IMR-90 (cell line): Measurements from ENCODE around the gene ULK1. TPM values are rescaled to one million over a fixed set of nuclear protein-coding genes. Genes with fewer than 3 reads are reported as not detected.

Source experiments
- ATAC-seq: fragments of 200-7000 bp; cut with Tn5 transposase; 2 replicates; pipeline ENCODE4 v1.9.1; 2020; ENCODE audit warnings: low read depth, mild to moderate bottlenecking, moderate library complexity
- BruUV-seq: library from RNA; stranded (reverse); fragments of 400-500 nt; replicated peaks from 2 replicates; lab custom pipeline; 2021; lab: Mats Ljungman, UMichigan
- CTCF ChIA-PET: fragments of 300-600 bp; formaldehyde crosslinking; extraction: SDS; loops from one replicate; lab custom pipeline; 2021; ENCODE audit warnings: antibody characterized with exemption; lab: Yijun Ruan, JAX
- POLR2A ChIA-PET: fragments of 300-600 bp; sonication (Branson Sonifier 250); formaldehyde crosslinking; loops from one replicate; lab custom pipeline; 2022; ENCODE audit warnings: antibody characterized with exemption; ENCODE audit not compliant: unreplicated experiment; lab: Charles Lee
- DNase-seq: peaks from one replicate; pipeline ENCODE4 v3.0.0; 2013
- H2AFZ ChIP-seq: replicated peaks from 2 replicates; pipeline ENCODE3; 2013; ENCODE audit warnings: low read length, mild to moderate bottlenecking; ENCODE audit not compliant: poor library complexity
- H2AK5ac ChIP-seq: 2 replicates; pipeline ENCODE4 v1.6.1; 2013; ENCODE audit warnings: low read depth, low read length, inconsistent platforms
- H2AK9ac ChIP-seq: replicated peaks from 2 replicates; pipeline ENCODE3; 2013; ENCODE audit warnings: mild to moderate bottlenecking, low read depth, low read length, moderate library complexity; ENCODE audit not compliant: poor library complexity
- H2BK120ac ChIP-seq: 2 replicates; pipeline ENCODE4 v1.6.1; 2013; ENCODE audit warnings: low read depth, low read length, inconsistent platforms
- H2BK15ac ChIP-seq: 3 replicates; pipeline ENCODE4 v1.6.1; 2013; ENCODE audit warnings: low read depth, low read length, inconsistent platforms
- H2BK20ac ChIP-seq: 2 replicates; pipeline ENCODE4 v1.6.1; 2013; ENCODE audit warnings: low read depth, mild to moderate bottlenecking, inconsistent platforms, low read length, moderate library complexity
- H2BK5ac ChIP-seq: 2 replicates; pipeline ENCODE4 v1.6.1; 2013; ENCODE audit warnings: mild to moderate bottlenecking, low read depth, low read length, inconsistent platforms; ENCODE audit not compliant: poor library complexity, severe bottlenecking
- H3K14ac ChIP-seq: replicated peaks from 2 replicates; pipeline ENCODE4 v1.6.1; 2013; ENCODE audit warnings: low read depth, low read length, inconsistent platforms
- H3K18ac ChIP-seq: 2 replicates; pipeline ENCODE4 v1.6.1; 2013; ENCODE audit warnings: low read depth, low read length, control low read depth
- H3K23ac ChIP-seq: 2 replicates; pipeline ENCODE4 v1.6.1; 2013; ENCODE audit warnings: low read depth, low read length, inconsistent platforms
- H3K27ac ChIP-seq: 2 replicates; pipeline ENCODE4 v1.5.1; 2013; ENCODE audit warnings: mild to moderate bottlenecking, control low read depth, low read length; ENCODE audit not compliant: insufficient read depth
- H3K27me3 ChIP-seq: 2 replicates; pipeline ENCODE4 v1.6.1; 2013; ENCODE audit warnings: low read length; ENCODE audit not compliant: control insufficient read depth, insufficient read depth
- H3K36me3 ChIP-seq: 2 replicates; pipeline ENCODE4 v1.6.1; 2013; ENCODE audit warnings: low read length, mixed read lengths; ENCODE audit not compliant: control insufficient read depth, insufficient read depth
- H3K4ac ChIP-seq: 2 replicates; pipeline ENCODE4 v1.6.1; 2013; ENCODE audit warnings: low read depth, low read length, inconsistent platforms
- H3K4me1 ChIP-seq: 2 replicates; pipeline ENCODE4 v1.6.1; 2013; ENCODE audit warnings: low read length, mixed read lengths; ENCODE audit not compliant: control insufficient read depth, insufficient read depth
- H3K4me2 ChIP-seq: 2 replicates; pipeline ENCODE4 v1.6.1; 2013; ENCODE audit warnings: low read depth, mild to moderate bottlenecking, control low read depth, low read length, moderate library complexity
- H3K4me3 ChIP-seq: 2 replicates; pipeline ENCODE4 v1.5.1; 2013; ENCODE audit warnings: low read depth, mild to moderate bottlenecking, control low read depth, low read length, moderate library complexity; ENCODE audit not compliant: insufficient read depth
- H3K56ac ChIP-seq: 2 replicates; pipeline ENCODE4 v1.6.1; 2013; ENCODE audit warnings: low read length, inconsistent platforms; ENCODE audit not compliant: insufficient read depth; ENCODE audit errors: extremely low read depth
- H3K79me1 ChIP-seq, 2 experiments: 2 replicates each; pipeline ENCODE4 v1.6.1; 2013; ENCODE audit warnings: low read length in 2 of 2, inconsistent platforms in 1 of 2, low read depth in 1 of 2
- H3K9ac ChIP-seq: 2 replicates; pipeline ENCODE4 v1.6.1; 2013; ENCODE audit warnings: low read depth, low read length, control low read depth
- H3K9me1 ChIP-seq: 2 replicates; pipeline ENCODE4 v1.6.1; 2013; ENCODE audit warnings: low read length, inconsistent platforms; ENCODE audit not compliant: insufficient read depth
- H3K9me3 ChIP-seq: 2 replicates; pipeline ENCODE4 v1.6.1; 2013; ENCODE audit warnings: low read length; ENCODE audit not compliant: control insufficient read depth, insufficient read depth
- H4K20me1 ChIP-seq: 2 replicates; pipeline ENCODE4 v1.6.1; 2013; ENCODE audit warnings: low read length, inconsistent platforms; ENCODE audit not compliant: insufficient read depth
- H4K5ac ChIP-seq: 2 replicates; pipeline ENCODE4 v1.6.1; 2013; ENCODE audit warnings: mild to moderate bottlenecking, low read depth, low read length, control low read depth
- H4K8ac ChIP-seq, 2 experiments: 2 replicates each; pipeline ENCODE4 v1.6.1; 2013; ENCODE audit warnings: low read depth in 2 of 2, low read length in 2 of 2, control low read depth in 1 of 2, inconsistent platforms in 1 of 2
- H4K91ac ChIP-seq: 2 replicates; pipeline ENCODE4 v1.6.1; 2013; ENCODE audit warnings: low read depth, low read length, inconsistent platforms; ENCODE audit not compliant: insufficient read depth
- BHLHE40 ChIP-seq: fragments of 150-350 bp; IDR thresholded peaks from 2 replicates; pipeline ENCODE4 v1.6.1; 2016; ENCODE audit warnings: mild to moderate bottlenecking, low read depth, low read length
- MAFK ChIP-seq: IDR thresholded peaks from 2 replicates; pipeline ENCODE4 v1.6.1; 2012; ENCODE audit warnings: low read depth, low read length, improper control_type of control experiment
- MXI1 ChIP-seq: IDR thresholded peaks from 2 replicates; pipeline ENCODE4 v1.6.1; 2012; ENCODE audit warnings: low read depth, mild to moderate bottlenecking, low read length, moderate library complexity, borderline replicate concordance
- RFX5 ChIP-seq: IDR thresholded peaks from 2 replicates; pipeline ENCODE4 v1.8.0; 2012; ENCODE audit warnings: low read depth, mild to moderate bottlenecking, low read length, moderate library complexity
- SMC3 ChIP-seq: fragments of 150-350 bp; IDR thresholded peaks from 2 replicates; pipeline ENCODE4 v1.6.1; 2016; ENCODE audit warnings: low read depth, mild to moderate bottlenecking, antibody characterized with exemption, low read length, moderate library complexity
- USF2 ChIP-seq: fragments of 150-350 bp; IDR thresholded peaks from 2 replicates; pipeline ENCODE4 v1.6.1; 2017; ENCODE audit warnings: mild to moderate bottlenecking, antibody characterized with exemption, low read length, low read depth
- WGBS, 2 experiments: methylation state at CpG; one replicate each; pipeline versions ENCODE4 v1.1.5 to v1.1.7; 2013; ENCODE audit warnings: missing lambda C conversion rate in 2 of 2; ENCODE audit not compliant: insufficient read length in 1 of 2; ENCODE audit errors: extremely low coverage in 2 of 2; 5-methylcytosine and 5-hydroxymethylcytosine counted together
- dilution Hi-C: fragments of 300-500 bp; cut with HindIII; formaldehyde crosslinking; loops from one replicate; pipeline ENCODE4 v1.14.3; 2018; ENCODE audit warnings: low sequenced_read_pairs; ENCODE audit not compliant: unreplicated experiment
- in situ Hi-C: fragments of 300-500 bp; cut with MboI; formaldehyde crosslinking; loops from 3 replicates; pipeline ENCODE4 v1.14.3; 2019; ENCODE audit warnings: low sequenced_read_pairs, inconsistent platforms, mixed read lengths
- intact Hi-C: fragments of 100-400 bp; cut with micrococcal nuclease; formaldehyde crosslinking; loops from 2 replicates; pipeline ENCODE4 v1.10.0; 2022
- polyA plus RNA-seq, 3 experiments: library from polyadenylated mRNA; depleted of rRNA; stranded (reverse); fragments of >200 nt; gene quantifications; 2 replicates each; pipeline ENCODE4 v1.2.3, GENCODE V29; 2012; ENCODE audit warnings: low replicate concordance in 1 of 3
- total RNA-seq: library from RNA; depleted of rRNA; stranded (reverse); fragments of >200 nt; gene quantifications from 2 replicates; pipeline ENCODE4 v1.2.3, GENCODE V29; 2012

Gene ULK1
- total and polyA plus RNA-seq, 2 of the 4 experiments (the other 2 are of a cell fraction), result 1.8 to 19.2 TPM

- TF ChIP-seq RFX5, result no peak
- TF ChIP-seq MAFK, result no peak
- no peak for TF ChIP-seq SMC3
- TF ChIP-seq BHLHE40, result no peak
- peak; percentile 73; the same call in 1 of the 2 replicates for TF ChIP-seq MXI1
- TF ChIP-seq USF2, result no peak
- WGBS, 2 experiments, result 1% methylated on average over 49 of the region's 87 CpGs; no CpG with 5 or more reads in 1 of the 2 experiments
- ChIA-PET POLR2A (no interaction called here), CTCF (no interaction called here)
- Histone ChIP-seq H2BK15ac (no peak overlapping the region), H3K27me3 (no peaks in the 10 kb centered on the region), H2AK9ac (peak overlapping the region; percentile 82), H3K9me3 (no peaks in the 10 kb centered on the region), H4K20me1 (peaks cover 9% of the 10 kb centered on the region; the same call in 1 of the 2 replicates), H3K23ac (peak overlapping the region; percentile 4; the same call in 1 of the 2 replicates), H3K4me2 (peak overlapping the region; percentile 91), H3K18ac (no peak overlapping the region), H3K79me1 (peaks cover 12 to 34% of the 10 kb centered on the region in 2 experiments), H3K56ac (no peak overlapping the region), H4K91ac (no peak overlapping the region), H3K9ac (peak overlapping the region; percentile 78), H2BK120ac (no peak overlapping the region), H3K14ac (0 out of 2 replicates have a peak overlapping the region, but pooled peaks have one; percentile 83), H3K9me1 (peaks cover 15% of the 10 kb centered on the region), H3K36me3 (peaks cover 26% of the 10 kb centered on the region), H4K5ac (no peak overlapping the region), H3K4me3 (peak overlapping the region; percentile 96), H4K8ac (peak overlapping the region; percentile 58 to 78; a peak in 2 of 4 replicates), H3K4ac (peak overlapping the region; percentile 82), H2AFZ (peak overlapping the region; percentile 86), H3K4me1 (peaks cover 2% of the 10 kb centered on the region), H2AK5ac (peak overlapping the region; percentile 78), H3K27ac (peak overlapping the region; percentile 78; the same call in 1 of the 2 replicates), H2BK20ac (no peak overlapping the region), H2BK5ac (no peak overlapping the region)
- in situ Hi-C loops (no loop called here), intact Hi-C loops (loop anchor here (2.0 kb wide), 1 partner anchor 33 kb away; no protein-coding TSS in a partner anchor), dilution Hi-C loops (no loop called here)
- DNase-seq (peak; percentile 10), ATAC-seq (peak; percentile 7)
- BruUV-seq, result no TSS peak
Measured at GRCh38 chr12:131929581-131930456, 35.4 kb downstream of the ULK1 start.
